H1 (cell line): ENCODE measurements around the gene PFKP. TPM values are rescaled to one million over a fixed set of nuclear protein-coding genes. Genes with fewer than 3 reads are reported as not detected.

Experiments used
- CTCF ChIA-PET: fragments of 300-600 bp; sonication (Branson Sonifier 250); formaldehyde crosslinking; loops from one replicate; lab custom pipeline; 2021; ENCODE audit not compliant: partially characterized antibody; lab: Charles Lee
- POLR2A ChIA-PET: fragments of 300-600 bp; sonication (Branson Sonifier 250); formaldehyde crosslinking; loops from one replicate; lab custom pipeline; 2021; ENCODE audit warnings: inconsistent platforms; ENCODE audit not compliant: partially characterized antibody; lab: Charles Lee
- DNase-seq, 2 experiments: peaks; one replicate each; pipeline versions ENCODE4 v3.0.0 to v3.0.0-alpha.2; 2010 to 2022; ENCODE audit warnings: low spot score in 2 of 2, low read depth in 1 of 2, mixed read lengths in 1 of 2
- FAIRE-seq: peaks from 2 replicates; lab custom pipeline; 2011; peaks lifted over from hg19 to GRCh38; lab: Jason Lieb, UNC
- H2AFZ ChIP-seq: 2 replicates; pipeline ENCODE4 v1.8.1; 2012; ENCODE audit warnings: low read length, inconsistent platforms
- H2AK5ac ChIP-seq: 2 replicates; pipeline ENCODE4 v1.6.1; 2013; ENCODE audit warnings: low read depth, low read length
- H2BK120ac ChIP-seq: replicated peaks from 2 replicates; pipeline ENCODE3; 2013; ENCODE audit warnings: low read depth, low read length, inconsistent platforms
- H2BK12ac ChIP-seq: 2 replicates; pipeline ENCODE4 v1.6.1; 2013; ENCODE audit warnings: low read depth, low read length
- H2BK15ac ChIP-seq: 2 replicates; pipeline ENCODE4 v1.6.1; 2013; ENCODE audit warnings: low read length
- H2BK20ac ChIP-seq: 2 replicates; pipeline ENCODE4 v1.6.1; 2013; ENCODE audit warnings: low read length
- H2BK5ac ChIP-seq: 2 replicates; pipeline ENCODE4 v1.6.1; 2013; ENCODE audit warnings: low read depth, low read length
- H3K14ac ChIP-seq: 2 replicates; pipeline ENCODE4 v1.6.1; 2013; ENCODE audit warnings: inconsistent platforms; ENCODE audit not compliant: insufficient read length
- H3K18ac ChIP-seq: 2 replicates; pipeline ENCODE4 v1.6.1; 2013; ENCODE audit warnings: low read length; ENCODE audit errors: extremely low read depth
- H3K23ac ChIP-seq: 2 replicates; pipeline ENCODE4 v1.6.1; 2013; ENCODE audit warnings: inconsistent platforms; ENCODE audit not compliant: insufficient read length
- H3K23me2 ChIP-seq: 2 replicates; pipeline ENCODE4 v1.6.1; 2013; ENCODE audit warnings: low read depth, low read length
- H3K27ac ChIP-seq: 2 replicates; pipeline ENCODE4 v1.6.1; 2011; ENCODE audit warnings: low read depth, low read length, inconsistent platforms
- H3K27me3 ChIP-seq, 4 experiments: replicated peaks in 1 of 4; 1 replicate in 1 of 4; 2 replicates in 3 of 4; pipeline versions ENCODE4 v1.6.1 to v1.8.1; 2011 to 2013; ENCODE audit warnings: low read length in 3 of 4, mild to moderate bottlenecking in 3 of 4, inconsistent platforms in 2 of 4, mixed read lengths in 2 of 4, moderate library complexity in 1 of 4; ENCODE audit not compliant: control insufficient read depth in 3 of 4, insufficient read depth in 3 of 4; ENCODE audit errors: extremely low read depth in 1 of 4
- H3K36me3 ChIP-seq, 4 experiments: 2 replicates each; pipeline versions ENCODE4 v1.6.1 to v1.8.1; 2011 to 2013; ENCODE audit warnings: mild to moderate bottlenecking in 4 of 4, low read length in 3 of 4, moderate library complexity in 2 of 4, control low read depth in 1 of 4, inconsistent platforms in 1 of 4; ENCODE audit not compliant: insufficient read depth in 4 of 4, control insufficient read depth in 2 of 4
- H3K4ac ChIP-seq: replicated peaks from 2 replicates; pipeline ENCODE3; 2013; ENCODE audit warnings: low read length, low read depth, mixed read lengths, inconsistent platforms; ENCODE audit not compliant: insufficient read length
- H3K4me1 ChIP-seq, 4 experiments: replicated peaks in 1 of 4; 1 replicate in 1 of 4; 2 replicates in 3 of 4; pipeline versions ENCODE4 v1.6.1 to v1.8.1; 2011 to 2013; ENCODE audit warnings: low read length in 3 of 4, inconsistent platforms in 2 of 4, mixed read lengths in 1 of 4; ENCODE audit not compliant: insufficient read depth in 4 of 4, control insufficient read depth in 3 of 4
- H3K4me2 ChIP-seq, 2 experiments: 2 replicates each; pipeline versions ENCODE4 v1.6.1 to v1.8.1; 2011 to 2013; ENCODE audit warnings: low read depth in 2 of 2, low read length in 2 of 2, control low read depth in 1 of 2, inconsistent platforms in 1 of 2, mild to moderate bottlenecking in 1 of 2; ENCODE audit not compliant: insufficient read depth in 1 of 2
- H3K4me3 ChIP-seq, 4 experiments: fragments of 200-600, 300-600 bp in 1 of 4; sonication (generic), shearing (Covaris generic), sonication (Bioruptor Twin) in 1 of 4; 2 replicates each; pipeline versions ENCODE4 v1.5.1 to v1.8.1; 2011 to 2016; ENCODE audit warnings: low read length in 4 of 4, low read depth in 3 of 4, control low read depth in 2 of 4, inconsistent platforms in 2 of 4, mild to moderate bottlenecking in 2 of 4, mixed read lengths in 1 of 4, moderate library complexity in 1 of 4; ENCODE audit not compliant: insufficient read depth in 2 of 4; ENCODE audit errors: extremely low read depth in 1 of 4
- H3K56ac ChIP-seq: replicated peaks from 2 replicates; pipeline ENCODE3; 2013; ENCODE audit warnings: low read depth, mild to moderate bottlenecking, mixed read lengths, low read length, inconsistent platforms; ENCODE audit not compliant: insufficient read length
- H3K79me1 ChIP-seq: 2 replicates; pipeline ENCODE4 v1.6.1; 2013; ENCODE audit warnings: low read depth, low read length, control low read depth
- H3K79me2 ChIP-seq, 2 experiments: 2 replicates each; pipeline versions ENCODE4 v1.6.1 to v1.8.1; 2012 to 2013; ENCODE audit warnings: low read length in 2 of 2, mild to moderate bottlenecking in 2 of 2, inconsistent platforms in 1 of 2; ENCODE audit not compliant: insufficient read depth in 2 of 2, control insufficient read depth in 1 of 2
- H3K9ac ChIP-seq, 4 experiments: replicated peaks in 1 of 4; 1 replicate in 1 of 4; 2 replicates in 3 of 4; pipeline versions ENCODE4 v1.6.1 to v1.8.1; 2011 to 2013; ENCODE audit warnings: low read depth in 3 of 4, low read length in 3 of 4, control low read depth in 2 of 4, mild to moderate bottlenecking in 2 of 4, moderate library complexity in 2 of 4, inconsistent platforms in 1 of 4; ENCODE audit errors: extremely low read depth in 1 of 4
- H3K9me3 ChIP-seq, 2 experiments: 2 replicates each; pipeline versions ENCODE4 v1.6.1 to v1.8.1; 2012 to 2013; ENCODE audit warnings: mild to moderate bottlenecking in 2 of 2, moderate library complexity in 2 of 2, control low read depth in 1 of 2, inconsistent platforms in 1 of 2, low read depth in 1 of 2, low read length in 1 of 2, mixed read lengths in 1 of 2; ENCODE audit not compliant: insufficient read depth in 2 of 2
- H4K20me1 ChIP-seq, 2 experiments: replicated peaks in 1 of 2; 2 replicates each; pipeline versions ENCODE3 to v1.8.1; 2011 to 2013; ENCODE audit warnings: inconsistent platforms in 2 of 2, low read length in 2 of 2, mild to moderate bottlenecking in 1 of 2; ENCODE audit not compliant: insufficient read depth in 2 of 2, control insufficient read depth in 1 of 2
- H4K5ac ChIP-seq: 2 replicates; pipeline ENCODE4 v1.6.1; 2013; ENCODE audit warnings: low read length, low read depth, mixed read lengths, inconsistent platforms; ENCODE audit not compliant: insufficient read length
- H4K8ac ChIP-seq: 2 replicates; pipeline ENCODE4 v1.8.0; 2013; ENCODE audit warnings: mild to moderate bottlenecking, moderate library complexity, low read length, inconsistent platforms; ENCODE audit not compliant: insufficient read depth; ENCODE audit errors: extremely low read depth
- H4K91ac ChIP-seq: replicated peaks from 2 replicates; pipeline ENCODE3; 2013; ENCODE audit warnings: low read length, mixed read lengths, inconsistent platforms; ENCODE audit not compliant: insufficient read length
- ASH2L ChIP-seq: fragments of 200-600, 300-600 bp; sonication (generic); IDR thresholded peaks from one replicate; pipeline ENCODE4 v1.7.1; 2017; ENCODE audit warnings: low read length
- CEBPB ChIP-seq: IDR thresholded peaks from 2 replicates; pipeline ENCODE4 v1.6.1; 2012; ENCODE audit warnings: low read depth, low read length
- EP300 ChIP-seq, 2 experiments: IDR thresholded peaks; 1 replicate in 1 of 2; 2 replicates in 1 of 2; pipeline ENCODE4 v1.6.1; 2011 to 2012; ENCODE audit warnings: low read depth in 2 of 2, low read length in 2 of 2, mild to moderate bottlenecking in 2 of 2, borderline replicate concordance in 1 of 2, inconsistent platforms in 1 of 2, moderate library complexity in 1 of 2
- KDM4A ChIP-seq: IDR thresholded peaks from one replicate; pipeline ENCODE4 v1.7.1; 2012; ENCODE audit warnings: low read depth, mild to moderate bottlenecking, moderate library complexity, low read length, inconsistent platforms; ENCODE audit not compliant: severe bottlenecking
- TAF1 ChIP-seq: IDR thresholded peaks from 2 replicates; pipeline ENCODE4 v1.6.1; 2011; ENCODE audit warnings: mild to moderate bottlenecking, low read depth, low read length
- USF2 ChIP-seq: IDR thresholded peaks from 2 replicates; pipeline ENCODE4 v1.6.1; 2011; ENCODE audit warnings: low read length, improper control_type of control experiment
- WGBS, 2 experiments: shearing (Covaris generic) in 1 of 2; methylation state at CpG; one replicate each; pipeline versions ENCODE4 v1.1.6 to v1.1.7; 2013 to 2015; ENCODE audit warnings: low lambda C conversion rate in 2 of 2, mixed read lengths in 2 of 2, inconsistent platforms in 1 of 2, low coverage in 1 of 2, missing lambda C conversion rate in 1 of 2; ENCODE audit not compliant: insufficient replicate concordance in 2 of 2, insufficient coverage in 1 of 2, insufficient read length in 1 of 2; ENCODE audit errors: extremely low coverage in 1 of 2, missing lambda C conversion rate in 1 of 2; 5-methylcytosine and 5-hydroxymethylcytosine counted together
- polyA plus RNA-seq, 7 experiments: library from polyadenylated mRNA; depleted of rRNA in 3 of 7; stranded (reverse) in 5 of 7; unstranded in 2 of 7; fragments of >200 nt in 5 of 7; fragments of 200-250 nt in 2 of 7; gene quantifications; 1 replicate in 5 of 7; 2 replicates in 1 of 7; 4 replicates in 1 of 7; pipeline versions ENCODE4 v1.2.1 to v1.2.3, GENCODE V29; 2011 to 2013; ENCODE audit warnings: missing spikeins in 2 of 7, mixed read lengths in 2 of 7
- total RNA-seq: library from RNA; stranded (reverse); fragmentation: NEBNext Ultra II Directional; extraction: Animal tissue kit (Norgen Biotek cat#: 25700); gene quantifications from 2 replicates; pipeline ENCODE4 v1.2.1, GENCODE V29; 2021

Gene PFKP
- total and polyA plus RNA-seq, 2 of the 8 experiments (the other 6 are each of a cell fraction or from before 2014, with no cell fraction given), result 51.2 to 128 TPM

GRCh38 chr10:3023892-3024291, 43.5 kb upstream of the PFKP start:
- Histone ChIP-seq H2BK12ac (no peak overlapping the region), H3K56ac (no peak overlapping the region), H3K36me3 (no peaks in the 10 kb centered on the region), H3K4ac (no peak overlapping the region), H4K5ac (no peak overlapping the region), H2BK120ac (no peak overlapping the region), H3K4me2 (no peak overlapping the region), H3K14ac (no peak overlapping the region), H2AFZ (no peak overlapping the region), H3K23ac (no peak overlapping the region), H3K4me3 (no peak overlapping the region), H4K91ac (no peak overlapping the region), H3K27me3 (no peaks in the 10 kb centered on the region), H2AK5ac (no peak overlapping the region), H3K79me1 (no peaks in the 10 kb centered on the region), H2BK5ac (no peak overlapping the region), H3K27ac (no peak overlapping the region), H3K23me2 (no peaks in the 10 kb centered on the region), H4K20me1 (no peaks in the 10 kb centered on the region), H3K9me3 (peaks cover 0 to 2% of the 10 kb centered on the region in 2 experiments; a peak in 1 of 4 replicates), H2BK15ac (no peak overlapping the region), H3K79me2 (no peaks in the 10 kb centered on the region), H3K9ac (no peak overlapping the region), H2BK20ac (no peak overlapping the region), H4K8ac (no peak overlapping the region), H3K18ac (no peak overlapping the region), H3K4me1 (no peaks in the 10 kb centered on the region)
- DNase-seq (no peak), FAIRE-seq (no peak)
- 94% methylated on average over 2 of the region's 2 CpGs; no CpG with 5 or more reads in 1 of the 2 experiments for WGBS, 2 experiments
- ChIA-PET CTCF (interaction anchor here (1.4 to 1.8 kb wide), 2 partner anchors 19 to 28 kb away, joined by 4 to 6 read pairs; no protein-coding TSS in a partner anchor), POLR2A (no interaction called here)
- no peak for TF ChIP-seq ASH2L
- no peak for TF ChIP-seq TAF1
- no peak for TF ChIP-seq USF2
- no peak for TF ChIP-seq KDM4A
- TF ChIP-seq CEBPB, result no peak
- no peak for TF ChIP-seq EP300 (IDR thresholded peaks at IDR 0.05; ENCODE audit: borderline replicate concordance in 1 of 2, low read depth in 2 of 2, low read length in 2 of 2)
